NCI-H1930 (cell line): Measurements from ENCODE around the gene MICAL1.

Experiments
- DNase-seq, 2 experiments: peaks; one replicate each; lab custom pipeline; 2025; lab: John Stamatoyannopoulos, UW

Gene MICAL1

GRCh38 chr6:109454496-109455436 is 806 bp downstream of the MICAL1 start:
- no peak for DNase-seq

- DNase-seq: no peak
These were observed 1.7 kb downstream of the MICAL1 start for GRCh38 chr6:109453594-109454495.

GRCh38 chr6:109453156-109453555 is 2.4 kb downstream of the MICAL1 start:
- DNase-seq: no peak

- no peak for DNase-seq
These were observed 3.4 kb downstream of the MICAL1 start for GRCh38 chr6:109452181-109452580.

GRCh38 chr6:109451376-109451775 is 4.2 kb downstream of the MICAL1 start:
- no peak for DNase-seq

- DNase-seq: no peak
These were observed 4.8 kb downstream of the MICAL1 start for GRCh38 chr6:109450801-109451200.

GRCh38 chr6:109449795-109450673 is 5.5 kb downstream of the MICAL1 start:
- DNase-seq: no peak

- no peak for DNase-seq
These were observed 6.3 kb downstream of the MICAL1 start for GRCh38 chr6:109449064-109449794.

- DNase-seq: no peak
These were observed 7.0 kb downstream of the MICAL1 start for GRCh38 chr6:109448615-109449014.

GRCh38 chr6:109447878-109448555 is 7.6 kb downstream of the MICAL1 start:
- no peak for DNase-seq

GRCh38 chr6:109447087-109447486 is 8.5 kb downstream of the MICAL1 start:
- DNase-seq: no peak

GRCh38 chr6:109446541-109446940 is 9.0 kb downstream of the MICAL1 start:
- no peak for DNase-seq

- DNase-seq: no peak
These were observed 9.5 kb downstream of the MICAL1 start for GRCh38 chr6:109446072-109446471.

GRCh38 chr6:109445382-109445781 is 10.2 kb downstream of the MICAL1 start:
- DNase-seq: no peak

- DNase-seq: no peak
These were observed 12.1 kb downstream of the MICAL1 start for GRCh38 chr6:109443425-109443950.

- DNase-seq: no peak
These were observed 13.1 kb downstream of the MICAL1 start for GRCh38 chr6:109442393-109442924.

GRCh38 chr6:109441069-109441816 is 14.3 kb downstream of the MICAL1 start:
- DNase-seq: no peak

GRCh38 chr6:109440331-109441068 is 15.1 kb downstream of the MICAL1 start, which contains the start of the genes PPIL6 and SMPD2:
Gene PPIL6 (minus strand): TSS chr6:109440628. CDS start chr6:109440590, 38 bp downstream.
Gene SMPD2 (plus strand): TSS chr6:109440724. CDS start chr6:109441122, 398 bp downstream.
- DNase-seq: peak; percentile 84 to 94
